Posterior vena cava (tissue), 2 donors: ENCODE measurements around the gene EZR. TPM values are rescaled to one million over a fixed set of nuclear protein-coding genes. Genes with fewer than 3 reads are reported as not detected.

Experiments
- DNase-seq: peaks from one replicate; pipeline ENCODE4 v3.0.0-alpha.2; 2020; ENCODE audit warnings: low spot score
- intact Hi-C, 2 donors: fragments of 100-400 bp; cut with DNase I; formaldehyde crosslinking; loops; one replicate each; pipeline versions ENCODE4 v1.14.1 to v1.14.2; 2022 to 2023
- microRNA-seq, 2 donors: library from miRNA; unstranded; fragments of <30 nt; microRNA quantifications; one replicate each; pipeline ENCODE4 v1.2.0, GENCODE V29; 2020 to 2021; ENCODE audit warnings: borderline microRNAs expressed in 2 of 2
- total RNA-seq, 2 donors: library from RNA; stranded (reverse); fragmentation: NEBNext Ultra II Directional; extraction: Animal tissue kit (Norgen Biotek cat#: 25700); gene quantifications; one replicate each; pipeline ENCODE4 v1.2.1, GENCODE V29; 2021
- donor health status: DM: yes; HTN: yes; CAD: no.
- donor health status: DM: yes; HTN: yes; CAD: no.

Gene EZR
- total RNA-seq, 2 donors from 2014 or later, result 65.1 to 71.7 TPM

DNA sequence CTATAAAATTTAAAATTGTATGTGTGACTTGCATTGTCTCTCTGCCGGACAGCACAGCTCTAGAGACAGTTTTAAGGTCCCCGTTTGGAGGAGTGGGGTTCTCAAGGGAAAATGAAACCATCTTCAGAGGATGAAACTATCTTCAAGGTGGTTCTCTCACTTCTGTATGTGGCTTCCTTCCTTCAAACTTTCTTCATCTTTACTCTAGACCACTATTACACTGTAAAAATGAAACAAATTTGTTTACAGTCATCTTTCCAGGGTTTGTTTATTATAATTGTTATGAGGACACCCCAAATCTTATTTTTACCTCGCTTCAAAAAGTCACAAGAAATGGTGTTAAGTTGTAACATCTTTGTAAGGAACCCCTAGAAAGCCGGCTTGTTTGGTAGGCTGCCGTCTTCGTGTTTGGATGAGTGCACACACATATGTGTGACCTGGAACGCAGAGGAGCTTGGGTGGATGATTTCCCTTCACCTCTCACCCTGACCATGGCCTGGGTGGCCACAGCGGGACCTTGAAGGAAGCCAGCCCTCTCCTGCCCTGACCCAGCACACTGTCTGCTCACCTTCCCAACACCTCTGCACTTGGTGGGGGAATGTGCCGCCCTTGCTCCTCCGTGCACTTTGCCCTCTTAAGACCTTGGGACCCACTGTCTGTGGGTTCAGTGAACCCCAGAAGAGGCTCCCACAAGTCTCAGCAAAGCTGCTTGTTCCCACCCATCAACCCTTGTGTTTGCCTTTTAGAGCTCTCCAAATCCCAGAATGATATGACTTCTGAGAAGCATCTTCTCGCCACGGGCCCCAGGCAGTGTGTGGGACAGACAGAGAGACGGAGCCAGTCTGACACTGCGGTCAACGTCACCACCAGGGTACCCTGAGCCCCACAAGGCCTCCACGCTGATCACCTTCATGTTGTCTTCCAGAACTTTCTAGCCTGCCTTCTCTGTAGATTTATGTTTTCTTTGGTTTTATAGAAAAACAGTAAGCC is 101.5 kb downstream of the EZR start:
- intact Hi-C loops, result no loop called here
- no peak for DNase-seq

Small RNA genes lying within 50 kb of the gene (microRNA-seq; reads per million reads assigned to microRNA genes)
- 0 reads per million in 2 donors for gene MIR3918

Other genes with a start within 250 kb of the EZR start
- gene DYNLT1, start 174.6 kb downstream of the EZR start, total RNA-seq, result 10 to 100 TPM; 91.3 to 91.4 TPM
- gene SYTL3, start 169.3 kb downstream of the EZR start, total RNA-seq, result 1 to 10 TPM; 2.0 to 6.5 TPM
- 1 to 10 TPM; 6.9 to 7.9 TPM for gene RSPH3, start 180.8 kb upstream of the EZR start, total RNA-seq
- 1 to 10 TPM; 2.3 to 2.5 TPM for gene TAGAP, start 225.6 kb upstream of the EZR start, total RNA-seq